GM19240 (cell line): ENCODE results near the gene ACHE.

ENCODE experiments used
- DNase-seq: peaks from one replicate; pipeline ENCODE4 v3.0.0; 2011; ENCODE audit warnings: low spot score; ENCODE audit not compliant: insufficient read length

ACHE gene

DNA sequence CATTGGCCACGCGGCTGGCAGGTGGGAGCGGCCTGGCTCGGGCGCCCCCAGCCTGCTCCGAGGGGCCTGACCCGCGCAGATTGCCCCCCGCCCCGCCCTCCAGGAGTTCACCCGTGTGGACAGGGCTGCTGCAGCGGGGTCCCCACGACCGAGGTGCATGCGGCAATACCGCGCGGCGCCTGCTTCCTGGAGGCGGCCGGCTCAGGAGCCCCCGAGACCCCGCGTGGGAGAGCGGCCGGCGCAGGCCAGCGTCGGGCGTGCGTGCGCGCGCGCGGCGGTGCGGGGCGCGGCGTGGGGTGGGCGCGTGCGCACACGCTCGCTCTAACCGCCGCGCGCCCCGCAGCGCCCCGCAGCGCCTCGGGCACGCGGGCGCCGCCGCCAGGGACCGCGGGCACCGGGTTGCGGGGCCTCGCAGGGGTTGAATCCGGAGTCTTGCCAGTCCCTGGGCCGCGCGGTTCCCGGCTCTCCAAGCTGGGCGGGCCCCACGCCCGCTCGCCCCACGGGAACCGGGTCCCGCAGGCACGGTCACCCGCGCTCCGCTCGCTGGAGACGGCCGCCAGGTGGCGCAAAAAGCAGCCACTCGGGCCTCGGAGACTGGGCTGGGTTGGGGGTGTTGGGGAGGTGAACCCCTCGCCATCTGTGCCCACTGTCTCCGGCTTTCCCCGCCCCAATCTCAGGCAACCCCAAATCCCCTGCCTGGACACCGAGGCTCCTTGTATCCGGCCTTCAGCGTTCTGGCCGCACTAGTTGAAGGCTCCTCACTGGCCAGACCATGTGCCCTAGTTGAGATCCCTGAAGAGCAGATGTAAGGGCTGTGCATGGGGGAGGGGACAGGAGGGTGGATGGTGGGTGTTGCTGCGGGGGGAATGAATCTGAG, 1.3 kb upstream of the ACHE start:
- no peak for DNase-seq

DNA sequence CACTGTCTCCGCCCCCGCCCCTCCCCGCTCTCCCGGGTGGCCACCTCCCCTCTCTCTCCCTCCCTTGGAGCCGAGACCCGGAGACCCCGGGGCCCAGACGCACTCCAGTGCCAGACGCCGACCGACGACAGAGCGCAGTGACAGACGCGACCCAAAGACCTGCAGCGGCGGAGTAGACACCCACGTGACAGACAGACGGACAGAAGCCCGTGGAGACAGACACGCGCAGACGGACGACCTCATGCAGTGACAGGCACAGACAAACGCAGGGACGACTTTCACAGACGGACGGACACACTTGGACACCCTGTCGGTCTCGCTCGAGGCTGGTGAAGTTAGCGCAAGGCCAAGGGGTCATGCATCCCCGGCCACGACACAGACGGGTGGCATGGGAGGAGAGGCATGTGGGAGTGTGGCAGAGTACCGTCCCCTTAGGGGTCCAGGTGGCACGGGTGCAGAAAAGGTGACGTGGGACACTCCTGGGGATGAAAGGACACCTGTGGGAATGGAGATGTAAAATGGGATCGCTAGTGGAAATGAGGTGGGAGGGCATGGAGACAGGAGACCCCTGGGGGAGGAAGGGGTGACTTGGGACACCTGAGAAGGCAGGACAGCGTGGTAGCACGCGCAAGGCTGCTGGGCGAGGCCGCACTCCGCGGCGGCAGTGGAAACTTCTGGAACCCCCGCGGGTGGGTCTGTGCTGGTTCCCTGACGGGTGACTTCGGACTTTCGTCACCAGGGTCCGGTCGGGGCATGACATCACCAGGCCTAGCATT, 456 bp upstream of the ACHE start:
- DNase-seq = no peak

DNA sequence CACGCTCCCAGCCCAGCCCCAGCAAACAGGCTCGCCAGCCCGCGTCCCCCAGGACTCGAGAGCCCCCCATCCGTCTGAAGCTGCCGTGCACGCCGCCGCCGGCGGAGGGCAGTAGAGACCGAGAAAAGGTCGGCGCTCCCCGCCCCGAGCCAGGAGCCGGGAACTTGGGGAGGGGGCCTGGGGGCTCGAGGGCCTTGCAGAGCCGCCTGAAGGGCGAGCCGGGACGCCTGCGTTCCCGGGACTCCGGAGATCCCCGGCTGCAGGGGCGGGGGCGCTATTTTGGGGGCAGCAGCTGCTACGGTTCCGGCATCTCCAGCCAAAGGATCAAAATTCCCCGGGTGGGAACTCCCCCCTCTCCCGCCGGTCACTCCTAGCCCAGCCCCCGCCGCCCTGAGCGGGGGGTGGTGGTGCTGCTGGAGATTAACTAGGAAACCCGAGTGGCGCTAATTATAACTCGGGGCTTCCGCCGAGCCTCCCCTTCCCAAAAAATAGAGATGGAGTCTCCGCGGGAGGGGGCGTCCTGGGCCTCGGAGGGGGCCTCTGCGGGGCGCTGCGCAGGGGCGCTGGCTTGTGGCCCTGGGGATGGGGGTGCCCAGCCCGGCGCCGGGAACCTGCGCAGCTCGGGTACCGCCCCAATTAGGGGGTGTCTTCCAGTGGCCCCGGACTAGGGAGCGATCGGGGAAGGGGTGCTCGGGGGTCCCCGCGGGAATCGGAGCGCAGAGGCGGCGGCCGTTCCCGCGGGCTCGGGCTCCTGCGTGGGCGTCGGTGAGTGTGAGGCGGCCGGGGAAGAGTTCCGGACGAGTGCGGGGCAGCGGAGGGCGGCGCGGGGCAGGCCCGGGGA, 608 bp downstream of the ACHE start:
- DNase-seq = no peak

DNA sequence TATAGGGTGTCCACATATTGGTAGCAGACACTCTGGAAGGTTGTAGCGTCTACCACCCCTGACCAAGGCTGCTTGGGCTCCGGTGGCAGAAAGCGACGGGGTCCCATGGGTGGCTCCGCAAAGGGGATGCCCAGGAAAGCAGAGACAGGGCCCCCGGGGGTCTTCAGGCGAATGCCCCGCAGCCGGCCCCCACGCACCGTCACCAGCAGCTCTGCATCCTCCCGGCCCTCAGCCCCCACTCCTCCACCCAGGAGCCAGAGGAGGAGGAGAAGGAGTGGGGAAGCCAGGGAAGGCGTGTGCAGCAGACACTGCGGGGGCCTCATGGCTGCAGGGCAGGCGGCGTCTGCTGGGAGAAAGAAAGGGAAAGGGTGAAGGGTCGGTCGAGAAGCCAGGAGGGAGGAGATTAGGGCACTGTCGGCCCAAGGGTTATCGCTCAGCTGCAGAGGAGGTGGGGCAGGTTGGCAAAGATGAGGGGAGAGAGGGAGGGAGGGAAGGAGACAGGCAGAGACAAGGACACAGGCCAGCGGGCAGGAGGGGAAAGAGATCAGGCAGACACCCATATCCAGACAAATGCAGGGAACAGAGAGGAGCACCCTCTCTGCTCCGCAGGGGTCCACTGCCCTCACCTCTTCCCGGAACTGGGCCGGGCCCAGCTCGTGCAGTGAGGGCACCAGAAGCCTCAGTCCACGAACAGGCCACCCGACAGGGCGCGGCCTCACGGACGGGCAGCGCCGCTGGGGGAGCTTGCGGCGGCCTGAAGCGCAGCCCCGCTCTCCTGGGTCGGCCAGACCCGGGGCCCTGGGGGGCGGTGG, 1.6 kb downstream of the ACHE start:
- no peak for DNase-seq

DNA sequence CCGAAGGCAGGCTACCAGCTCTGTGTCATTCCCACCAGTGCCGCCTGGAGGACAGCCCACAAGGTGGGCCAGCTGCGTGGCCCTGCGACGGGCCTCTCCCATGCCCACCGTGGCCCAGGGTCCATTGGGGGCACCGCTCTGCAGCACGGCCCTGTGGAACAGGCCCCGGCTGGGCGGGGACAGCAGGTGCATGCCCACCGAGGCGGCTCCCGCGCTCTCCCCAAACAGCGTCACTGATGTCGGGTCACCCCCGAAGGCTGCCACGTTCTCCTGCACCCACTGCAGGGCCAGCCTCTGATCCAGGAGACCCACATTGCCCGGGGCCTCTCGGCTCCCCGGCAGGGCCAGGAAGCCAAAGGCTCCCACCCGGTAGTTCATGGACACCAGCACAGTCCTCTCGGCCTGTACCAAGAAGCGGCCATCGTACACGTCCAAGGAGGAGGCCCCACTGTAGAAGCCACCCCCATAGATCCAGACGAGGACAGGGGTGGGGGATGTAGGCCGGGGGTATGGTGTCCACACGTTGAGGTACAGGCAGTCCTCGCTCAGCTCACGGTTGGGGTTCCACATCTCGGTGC, 2.3 kb downstream of the ACHE start:
- DNase-seq = no peak

DNA sequence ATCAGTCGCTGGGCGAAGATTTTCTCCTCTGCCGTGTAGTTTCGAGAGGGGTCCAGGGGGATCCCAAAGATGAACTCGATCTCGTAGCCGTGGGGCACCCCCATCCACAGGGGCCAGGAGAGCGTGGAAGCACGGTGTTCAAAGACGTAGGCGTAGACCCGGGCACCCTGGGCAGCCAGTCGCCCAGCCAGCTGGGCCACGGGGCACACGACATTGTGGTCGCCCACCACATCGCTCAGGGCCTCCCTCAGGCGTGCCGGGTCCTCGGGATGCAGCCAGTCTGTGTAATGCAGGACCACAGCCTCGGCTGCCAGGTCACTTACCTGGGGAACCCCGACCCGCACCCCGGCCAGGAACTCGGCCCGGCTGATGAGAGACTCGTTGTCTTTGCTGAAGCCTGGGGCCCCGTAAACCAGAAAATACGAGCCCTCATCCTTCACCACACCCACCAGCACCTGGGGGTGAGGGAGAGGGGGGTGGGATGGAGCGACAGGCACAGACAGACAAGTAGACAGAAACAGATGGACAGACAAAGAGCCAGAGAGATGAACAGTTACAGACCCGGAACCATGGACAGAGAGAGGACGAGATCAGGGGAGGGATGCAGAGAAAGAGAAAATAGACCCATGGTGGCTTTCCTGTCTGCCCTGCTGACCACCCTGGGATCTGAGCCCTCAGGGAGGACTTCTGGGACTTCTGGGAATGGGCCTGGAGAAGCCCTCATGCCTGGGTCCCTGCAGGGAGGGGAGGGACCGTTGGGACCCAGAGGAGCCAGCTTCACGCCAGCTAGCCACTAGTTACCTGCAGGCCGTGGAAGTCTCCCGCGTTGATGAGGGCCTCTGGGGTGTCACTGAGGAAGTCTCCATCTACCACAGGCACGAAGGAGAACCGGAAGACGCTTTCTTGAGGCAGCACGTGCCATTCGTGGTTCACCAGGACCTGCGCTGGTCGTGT, 3.0 kb downstream of the ACHE start:
- no peak for DNase-seq

DNA sequence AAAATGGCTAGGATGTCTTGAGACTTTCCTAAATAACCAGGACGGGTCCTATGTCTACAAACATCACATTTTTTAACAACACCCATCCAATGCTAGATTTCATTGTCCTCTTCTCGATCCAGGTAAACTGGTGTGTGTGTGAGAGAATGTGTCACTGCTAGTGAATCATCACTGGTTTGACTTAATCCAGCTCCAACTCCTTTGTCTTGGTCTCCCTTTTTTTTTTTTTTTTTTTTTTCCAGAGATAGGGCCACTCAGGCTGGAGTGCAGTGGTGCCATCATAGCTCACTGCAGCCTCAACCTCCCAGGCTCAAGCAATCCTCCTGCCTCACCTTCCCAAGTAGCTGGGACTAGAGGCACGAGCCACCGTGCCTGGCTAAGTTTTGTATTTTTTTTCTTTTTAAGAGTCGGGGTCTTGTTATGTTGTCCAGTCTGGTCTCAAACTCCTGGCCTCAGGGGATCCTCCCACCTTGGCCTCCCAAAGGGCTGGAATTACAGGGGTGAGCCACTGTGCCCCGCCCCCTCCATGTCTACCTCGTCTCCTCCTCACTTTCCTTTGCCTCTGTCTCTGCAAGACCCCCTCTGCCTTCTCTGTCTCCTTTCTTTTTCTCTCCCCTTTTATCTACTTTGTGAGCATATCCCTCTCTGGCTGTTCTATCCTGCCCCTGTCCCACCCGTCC, 4.0 kb downstream of the ACHE start:
- no peak for DNase-seq

DNA sequence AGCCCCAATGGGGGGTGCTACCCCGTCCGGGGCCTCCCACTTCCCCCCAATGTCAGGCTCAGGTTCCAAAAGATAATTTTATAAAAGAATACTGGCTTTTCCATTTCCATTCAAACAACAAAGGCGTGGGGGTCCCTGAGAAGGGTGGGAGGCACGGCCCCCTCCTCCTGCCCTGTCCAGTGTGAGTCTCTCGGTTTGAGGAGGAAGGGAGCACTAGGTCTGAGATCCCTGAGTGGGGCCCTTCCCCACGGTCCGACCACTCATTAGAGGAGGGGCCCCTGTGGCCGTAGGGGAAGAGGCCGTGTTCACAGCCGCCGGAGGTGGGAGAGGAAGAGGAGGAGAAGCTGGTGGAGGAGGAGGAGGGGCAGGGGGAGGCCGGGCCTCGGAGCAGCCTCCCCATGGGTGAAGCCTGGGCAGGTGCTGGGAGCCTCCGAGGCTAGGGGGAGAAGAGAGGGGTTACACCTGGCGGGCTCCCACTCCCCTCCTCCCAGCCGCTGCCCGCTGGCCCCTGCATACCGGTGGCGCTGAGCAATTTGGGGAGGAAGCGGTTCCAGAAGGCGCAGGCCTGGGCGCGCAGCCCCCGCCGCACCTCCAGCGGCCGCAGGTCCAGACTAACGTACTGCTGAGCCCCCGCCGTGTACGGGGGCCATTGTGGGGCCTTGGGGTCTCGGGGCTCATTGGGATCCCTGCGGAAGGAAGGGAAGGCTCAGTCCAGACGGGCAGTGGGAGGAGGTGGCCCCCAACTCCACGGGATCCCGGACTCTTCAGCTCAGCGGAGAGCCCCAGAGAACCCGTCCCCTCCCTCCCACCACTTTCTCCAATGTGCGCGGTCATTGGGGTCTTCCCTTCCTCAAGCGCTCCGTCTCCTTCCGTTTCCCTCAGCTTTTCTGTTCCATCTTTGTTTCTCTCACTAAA, 4.8 kb downstream of the ACHE start:
- DNase-seq = no peak

DNA sequence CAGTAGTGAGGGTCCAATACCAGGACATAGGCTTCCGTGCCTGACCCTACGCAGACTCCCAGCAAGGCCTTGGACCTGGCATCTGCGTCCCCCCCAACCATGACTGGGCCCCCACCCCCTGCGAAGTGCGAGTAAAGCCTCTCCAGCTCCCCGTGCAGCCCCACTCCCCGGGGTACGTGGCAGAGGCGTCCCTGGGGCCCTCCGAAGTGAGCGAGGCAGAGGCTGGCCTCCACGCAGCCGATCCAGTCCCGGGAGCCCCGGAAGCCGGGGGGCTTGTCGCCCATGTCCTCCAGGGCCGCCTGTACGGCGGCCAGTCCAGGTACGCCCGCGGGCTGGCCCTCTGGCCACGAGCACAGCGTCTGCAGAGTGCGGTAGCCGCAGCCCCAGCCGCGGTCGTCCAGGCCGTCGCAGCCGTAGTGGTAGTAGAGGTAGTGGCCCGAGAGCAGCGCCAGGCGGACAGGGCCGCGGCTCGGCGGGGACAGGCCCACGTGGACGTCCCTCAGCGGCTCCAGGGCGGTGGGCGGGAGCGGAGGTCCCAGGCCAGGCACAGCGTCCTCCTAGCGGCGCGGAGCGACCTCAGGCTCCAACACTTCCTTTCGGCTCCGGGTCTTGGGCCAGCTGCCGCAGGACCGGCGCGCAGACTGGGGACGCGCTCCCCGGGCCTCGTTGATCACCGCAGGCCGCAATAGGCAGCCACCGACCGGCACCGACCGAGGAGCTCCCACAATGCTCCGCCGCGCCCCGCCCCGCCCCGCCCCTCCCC, 6.5 kb downstream of the ACHE start, which contains the start of gene UFSP1:
Gene UFSP1 (minus strand): TSS at position 728 of the 763 bp plus-strand sequence. CDS start 444 bp downstream, at position 284.
- DNase-seq = no peak

DNA sequence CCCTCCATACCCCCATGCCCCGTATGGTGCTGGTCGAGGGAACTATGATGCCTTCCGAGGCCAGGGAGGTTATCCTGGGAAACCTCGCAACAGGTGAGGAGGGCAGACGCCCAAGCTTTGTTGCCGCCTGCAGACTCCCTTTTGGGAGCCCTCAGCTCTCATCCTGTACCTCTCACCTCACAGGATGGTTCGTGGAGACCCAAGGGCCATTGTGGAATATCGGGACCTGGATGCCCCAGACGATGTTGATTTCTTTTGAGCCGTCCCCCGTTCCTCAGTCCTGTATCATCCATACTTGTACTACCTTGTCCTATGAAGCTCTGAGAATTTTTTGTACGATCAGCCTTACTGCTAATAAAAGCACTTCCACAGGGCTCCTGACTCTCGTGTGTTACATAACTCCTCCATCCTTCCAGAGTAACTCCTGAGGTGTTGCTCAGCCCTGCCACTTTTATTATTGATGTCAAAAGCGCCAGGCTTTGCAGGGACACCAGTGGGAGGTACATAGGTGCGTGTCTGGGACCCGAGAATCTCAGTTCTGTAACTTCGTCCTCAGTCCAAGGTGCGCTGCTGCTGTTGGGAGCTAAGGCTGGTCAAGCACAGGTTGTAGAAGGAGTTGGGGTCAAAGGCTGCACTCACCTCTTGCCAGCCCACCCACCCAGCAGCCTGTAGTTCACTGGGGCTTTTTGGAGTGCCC, 7.2 kb downstream of the ACHE start:
- DNase-seq = no peak

DNA sequence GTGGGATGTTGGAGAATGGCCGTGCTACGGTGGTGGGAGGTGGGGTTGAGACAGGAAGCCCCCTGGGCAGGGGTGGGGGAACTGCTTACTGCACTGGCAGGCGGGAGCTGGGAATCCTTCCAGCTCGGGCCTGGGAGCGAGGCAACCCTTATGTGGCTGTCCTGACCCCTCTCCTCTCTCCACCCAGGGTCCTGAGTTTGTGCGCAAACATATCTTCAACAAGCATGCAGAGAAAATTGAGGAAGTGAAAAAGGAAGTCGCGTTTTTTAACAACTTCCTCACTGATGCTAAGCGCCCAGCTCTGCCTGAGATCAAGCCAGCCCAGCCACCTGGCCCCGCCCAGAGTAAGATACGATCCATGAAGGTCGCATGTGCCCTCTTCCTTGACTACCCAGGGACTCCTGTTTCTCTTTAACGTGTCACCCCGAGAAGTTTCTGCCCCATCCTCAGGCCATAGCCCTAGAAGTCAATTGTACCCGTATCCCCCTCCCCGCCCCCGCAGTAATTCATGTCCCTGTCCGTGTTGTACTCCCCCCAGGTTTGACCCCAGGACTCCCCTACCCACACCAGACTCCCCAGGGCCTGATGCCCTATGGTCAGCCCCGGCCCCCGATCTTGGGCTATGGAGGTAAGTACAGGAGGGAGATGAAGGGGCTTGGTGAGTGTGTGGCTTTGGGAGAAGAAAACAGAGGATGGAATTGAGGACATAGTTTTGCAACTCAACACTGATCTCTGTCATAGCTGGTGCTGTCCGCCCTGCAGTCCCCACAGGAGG, 8.0 kb downstream of the ACHE start:
- peak; percentile 83 for DNase-seq

DNA sequence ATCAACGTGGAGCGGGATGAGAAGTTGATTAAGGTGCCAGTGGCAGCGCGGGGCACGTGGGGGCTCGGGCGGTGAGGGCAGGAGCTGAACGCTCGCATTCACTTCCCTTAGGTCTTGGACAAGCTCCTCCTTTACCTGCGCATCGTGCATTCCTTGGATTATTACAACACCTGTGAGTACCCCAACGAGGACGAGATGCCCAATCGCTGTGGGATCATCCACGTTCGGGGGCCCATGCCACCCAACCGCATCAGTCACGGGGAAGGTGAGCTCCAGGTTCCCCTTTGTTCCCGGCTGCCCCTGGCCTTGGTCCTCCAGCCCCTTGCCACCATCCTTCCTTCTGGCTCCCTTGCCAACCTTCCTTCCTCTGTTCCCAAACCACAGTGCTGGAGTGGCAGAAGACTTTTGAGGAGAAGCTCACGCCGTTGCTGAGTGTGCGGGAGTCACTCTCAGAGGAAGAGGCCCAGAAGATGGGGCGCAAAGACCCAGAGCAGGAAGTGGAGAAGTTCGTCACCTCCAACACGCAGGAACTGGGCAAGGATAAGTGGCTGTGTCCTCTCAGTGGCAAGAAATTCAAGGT, 8.7 kb downstream of the ACHE start:
- DNase-seq = no peak

DNA sequence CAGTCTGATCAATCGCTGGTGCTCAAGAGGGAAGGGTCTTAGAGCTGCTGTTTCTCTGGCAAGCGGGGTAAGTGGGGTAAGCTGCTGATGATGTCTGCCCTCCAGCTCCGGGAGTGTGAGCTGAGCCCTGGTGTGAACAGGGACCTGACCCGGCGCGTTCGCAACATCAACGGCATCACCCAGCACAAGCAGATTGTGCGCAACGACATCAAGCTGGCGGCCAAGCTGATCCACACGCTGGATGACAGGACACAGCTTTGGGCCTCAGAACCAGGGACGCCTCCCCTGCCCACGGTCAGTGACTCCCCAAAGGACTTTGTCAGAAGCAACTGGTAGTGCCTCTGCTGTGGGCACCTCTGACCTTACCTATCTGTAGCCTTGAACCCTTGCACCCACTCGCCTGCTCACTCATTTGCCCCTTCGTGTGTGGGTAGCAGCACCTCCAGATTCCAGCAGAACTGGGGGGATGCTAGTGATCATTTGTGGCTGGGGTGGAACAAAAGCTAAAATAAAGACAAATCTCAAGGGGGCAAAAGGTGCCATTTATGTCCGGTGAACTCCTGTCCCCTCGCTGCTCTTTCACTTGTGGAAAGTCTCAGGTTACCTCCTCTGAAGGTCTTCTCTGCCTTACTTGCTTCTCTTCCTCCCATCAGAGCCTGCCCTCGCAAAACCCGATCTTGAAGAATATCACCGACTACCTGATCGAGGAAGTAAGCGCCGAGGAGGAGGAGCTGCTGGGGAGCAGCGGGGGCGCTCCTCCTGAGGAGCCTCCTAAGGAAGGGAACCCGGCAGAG, 9.3 kb downstream of the ACHE start:
- DNase-seq = no peak

DNA sequence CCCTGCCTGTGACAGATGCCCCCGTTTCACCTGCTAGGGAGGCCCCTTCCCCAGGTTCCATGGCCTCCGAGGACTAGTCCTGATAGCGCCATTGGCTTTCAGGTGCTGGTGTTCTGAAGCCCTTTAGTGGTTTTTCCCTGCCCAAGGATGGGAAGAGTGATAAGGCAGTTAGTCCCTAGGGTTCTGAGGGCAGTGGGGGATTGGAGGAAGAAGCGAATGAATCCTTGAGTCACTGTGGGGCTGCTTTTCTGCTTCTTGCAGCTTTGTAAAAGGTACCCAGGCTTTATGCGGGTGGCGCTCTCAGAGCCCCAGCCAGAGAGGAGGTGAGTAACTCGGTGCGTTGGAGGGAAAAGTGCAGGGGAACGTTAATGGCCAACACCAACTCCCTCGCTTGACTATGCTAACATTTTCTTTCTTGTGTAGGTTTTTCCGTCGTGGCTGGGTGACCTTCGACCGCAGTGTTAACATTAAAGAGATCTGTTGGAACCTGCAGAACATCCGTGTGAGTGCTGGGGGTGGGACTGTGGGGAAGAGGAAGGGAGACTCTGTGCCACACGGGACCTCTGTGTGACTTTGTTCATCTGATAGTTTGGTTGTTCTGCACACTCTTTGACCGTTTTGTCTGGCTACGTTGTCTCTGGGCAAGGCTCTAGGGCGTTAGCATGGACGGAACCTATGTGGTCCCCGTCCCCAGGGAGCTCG, 10.1 kb downstream of the ACHE start:
- DNase-seq = no peak
